ENCODE measurements around the gene PTPN12. TPM values are rescaled to one million over a fixed set of nuclear protein-coding genes. Genes with fewer than 3 reads are reported as not detected.

Gene PTPN12
- total and polyA plus RNA-seq, 12 donors = 29.5 to 72.0 (median 54.1) TPM

GRCh38 chr7:77685233-77685632, 148.1 kb downstream of the PTPN12 start:
- H3K4me1 ChIP-seq (replicated peaks in 1 of 2) = peaks cover 0 to 5% of the 10 kb centered on the region in 2 donors
- no peaks in the 10 kb centered on the region for H3K9me3 ChIP-seq (replicated peaks in 1 of 3)
- peaks cover 0 to 10% of the 10 kb centered on the region in 2 donors for H3K36me3 ChIP-seq (replicated peaks in 1 of 2)
- WGBS, 4 donors = 45 to 54% (median 52%) methylated on average over 5 of the region's 5 CpGs
- no peak overlapping the region for H3K4me3 ChIP-seq
- no peaks in the 10 kb centered on the region for H3K27me3 ChIP-seq
- no peak for DNase-seq
- intact Hi-C loops (cut with DNase I) = no loop called here
- TF ChIP-seq POLR2A (IDR thresholded peaks at IDR 0.05) (no peak), CTCF (IDR thresholded peaks at IDR 0.05) (no peak)
- H3K27ac ChIP-seq = no peak overlapping the region

- intact Hi-C loops (cut with DNase I) = no loop called here
- TF ChIP-seq CTCF (IDR thresholded peaks at IDR 0.05) (no peak), POLR2A (IDR thresholded peaks at IDR 0.05) (no peak)
- Histone ChIP-seq H3K27me3 (no peaks in the 10 kb centered on the region), H3K27ac (no peak overlapping the region), H3K9me3 (replicated peaks in 1 of 3) (no peaks in the 10 kb centered on the region), H3K36me3 (replicated peaks in 1 of 2) (peaks cover 0 to 10% of the 10 kb centered on the region in 2 donors), H3K4me3 (no peak overlapping the region), H3K4me1 (replicated peaks in 1 of 2) (peaks cover 0 to 5% of the 10 kb centered on the region in 2 donors)
- WGBS, 4 donors = 87 to 100% (median 96%) methylated on average over 1 of the region's 1 CpG
- no peak for DNase-seq
These were observed 150.1 kb downstream of the PTPN12 start for GRCh38 chr7:77687100-77687746.

DNA sequence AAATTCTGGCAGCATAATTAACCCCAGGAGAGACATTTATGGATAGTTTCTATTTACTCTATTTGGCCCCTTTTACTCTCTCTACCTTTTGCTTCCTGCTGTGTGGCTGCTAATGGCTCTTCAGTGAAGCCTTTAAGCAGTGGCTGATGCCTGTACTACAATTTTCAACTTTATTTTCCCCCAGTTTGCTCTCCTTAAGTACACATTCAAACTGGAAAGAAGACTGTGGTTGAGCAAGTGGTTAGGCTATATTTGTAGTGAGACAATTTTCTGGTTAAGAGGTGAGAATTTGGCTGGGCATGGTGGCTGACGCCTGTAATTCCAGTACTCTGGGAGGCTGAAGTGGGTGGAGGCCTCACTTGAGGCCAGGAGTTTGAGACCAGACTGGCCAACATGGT, 150.7 kb downstream of the PTPN12 start:
- no peaks in the 10 kb centered on the region for H3K27me3 ChIP-seq
- WGBS, 4 donors = 93 to 100% (median 99%) methylated on average over 1 of the region's 1 CpG
- H3K4me1 ChIP-seq (replicated peaks in 1 of 2) = peaks cover 0 to 5% of the 10 kb centered on the region in 2 donors
- intact Hi-C loops (cut with DNase I) = no loop called here
- H3K27ac ChIP-seq = no peak overlapping the region
- H3K4me3 ChIP-seq = no peak overlapping the region
- DNase-seq = no peak
- no peak for TF ChIP-seq POLR2A (IDR thresholded peaks at IDR 0.05)
- TF ChIP-seq CTCF (IDR thresholded peaks at IDR 0.05) = no peak
- H3K9me3 ChIP-seq (replicated peaks in 1 of 3) = no peaks in the 10 kb centered on the region
- peaks cover 0 to 5% of the 10 kb centered on the region in 2 donors for H3K36me3 ChIP-seq (replicated peaks in 1 of 2)

Other genes with a start within 250 kb of the PTPN12 start
- gene GSAP, start 120.9 kb upstream of the PTPN12 start, total RNA-seq = 10 to 100 TPM; 10.3 to 29.9 (median 18.2) TPM
- gene GSAP, start 120.9 kb upstream of the PTPN12 start, polyA plus RNA-seq = 10 to 100 TPM; 14.3 to 56.1 (median 36.3) TPM
- 10 to 100 TPM; 10.3 to 21.3 (median 14.1) TPM for gene RSBN1L, start 159.2 kb downstream of the PTPN12 start, total RNA-seq
- 10 to 100 TPM in 1 of 3 donors, 1 to 10 TPM in 2; 7.9 to 20.2 (median 8.1) TPM for gene RSBN1L, start 159.2 kb downstream of the PTPN12 start, polyA plus RNA-seq